HUDEP-2 (cell line): ENCODE measurements around the gene MBOAT2.
A peak's percentile ranks its signal among the peaks of the same experiment; 100 is the strongest.

ENCODE experiments used
- DNase-seq, 76 experiments: peaks; one replicate each; lab custom pipeline; 2025; ENCODE audit not compliant: unreplicated experiment in 76 of 76; lab: John Stamatoyannopoulos, UW

Gene MBOAT2

DNA sequence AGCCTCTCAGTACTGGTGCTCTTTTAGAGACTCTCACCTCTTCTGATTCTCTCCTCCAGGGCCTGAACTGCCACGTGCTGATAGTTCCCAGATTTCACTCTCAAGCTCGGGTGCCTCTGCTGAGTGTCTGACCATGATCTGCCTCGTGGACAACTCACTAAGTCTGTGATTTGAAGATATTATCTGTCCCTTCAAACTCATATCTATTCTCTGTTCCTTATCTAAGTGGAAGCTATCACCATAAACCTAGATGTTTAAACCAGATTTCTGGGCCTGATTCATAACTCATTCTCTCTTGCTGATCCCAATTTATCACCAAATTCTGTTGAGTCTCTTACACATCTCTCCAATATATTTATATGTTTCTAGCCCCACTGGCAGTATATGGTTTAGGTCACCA is 136.1 kb downstream of the MBOAT2 start:
- no peak for DNase-seq

DNA sequence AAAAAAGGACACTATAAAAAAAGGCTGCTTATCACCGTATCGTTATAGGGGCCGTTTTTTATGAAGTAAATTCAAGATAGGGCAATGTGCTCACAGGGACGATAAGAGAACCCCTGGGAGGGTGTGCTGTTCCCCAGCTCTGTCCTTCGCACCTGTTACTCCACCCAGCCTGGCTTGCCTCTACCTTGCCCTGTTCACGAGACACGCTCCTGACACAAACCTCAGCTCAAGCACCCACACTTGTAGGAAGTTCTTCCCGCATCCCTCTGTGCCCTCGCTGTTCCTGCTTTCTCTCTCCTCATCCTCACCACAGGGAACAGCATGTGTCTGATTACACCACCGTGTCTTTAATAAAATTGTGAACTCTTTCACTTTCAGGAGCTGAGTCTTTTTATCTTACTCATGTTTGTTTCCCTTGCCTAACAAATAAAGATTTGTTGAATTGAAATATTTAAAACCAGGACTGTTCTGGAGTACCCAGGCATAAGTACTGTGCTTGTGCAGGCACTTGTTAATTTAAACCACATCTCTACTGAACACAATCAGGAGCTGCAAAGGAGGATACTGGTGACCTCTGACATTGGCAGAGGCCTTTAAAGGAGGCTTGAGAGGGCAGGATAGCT is 140.0 kb downstream of the MBOAT2 start:
- no peak for DNase-seq

DNA sequence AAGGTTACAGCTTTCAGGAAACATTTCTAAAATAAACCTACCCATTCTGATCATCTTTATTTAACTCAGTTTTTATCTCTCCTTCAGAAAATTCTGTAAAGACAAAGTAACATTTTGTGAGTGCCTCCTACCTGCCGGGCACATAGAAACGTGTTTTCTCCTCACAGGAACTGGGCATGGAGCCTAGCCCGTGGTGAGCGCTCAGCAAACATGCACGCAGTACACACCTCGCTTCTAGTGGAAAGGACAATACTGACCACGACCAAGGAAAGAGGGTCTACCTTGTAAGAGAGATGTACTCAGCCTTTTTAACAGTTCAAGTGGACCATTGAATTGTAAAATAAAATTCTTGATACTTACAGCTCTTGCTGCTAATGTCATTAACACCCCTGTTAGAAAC is 141.3 kb downstream of the MBOAT2 start:
- DNase-seq, result no peak

DNA sequence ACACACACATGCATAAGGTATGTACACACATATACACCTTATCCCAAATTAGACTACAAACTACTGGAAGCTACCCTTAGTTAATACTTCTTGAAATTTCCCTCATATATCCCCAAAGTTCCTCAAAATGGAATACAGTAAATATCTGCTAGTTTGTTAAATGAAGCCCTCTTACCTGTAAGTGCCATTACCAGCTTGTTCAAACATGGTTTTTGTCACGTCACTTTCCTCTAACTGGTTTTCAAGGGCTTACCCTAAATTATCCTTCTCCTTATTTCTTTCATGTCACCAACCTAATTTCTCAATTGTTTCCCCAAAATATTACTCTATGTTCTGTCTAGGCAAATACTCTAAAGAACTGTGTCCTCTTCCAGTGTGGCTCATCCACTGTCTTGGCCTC is 141.7 kb downstream of the MBOAT2 start:
- no peak for DNase-seq

DNA sequence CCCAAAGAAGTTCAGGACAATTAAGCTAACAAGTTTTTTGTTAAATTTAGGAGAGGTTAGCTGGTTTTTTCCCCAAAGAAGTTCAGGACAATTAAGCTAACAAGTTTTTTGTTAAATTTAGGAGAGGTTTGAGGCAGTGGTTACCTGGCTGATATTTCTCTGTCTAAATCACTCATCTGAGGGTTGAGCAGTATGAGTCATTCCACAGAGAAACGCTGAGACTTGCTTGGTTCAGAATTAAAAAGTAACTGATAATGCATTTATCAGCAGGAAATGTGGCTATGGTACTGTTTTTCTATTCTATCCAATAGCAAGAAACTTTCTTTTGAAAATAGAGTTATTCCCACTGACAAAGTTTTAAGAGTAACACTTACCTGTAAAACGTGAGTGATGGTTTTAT is 143.2 kb downstream of the MBOAT2 start:
- DNase-seq, result no peak

DNA sequence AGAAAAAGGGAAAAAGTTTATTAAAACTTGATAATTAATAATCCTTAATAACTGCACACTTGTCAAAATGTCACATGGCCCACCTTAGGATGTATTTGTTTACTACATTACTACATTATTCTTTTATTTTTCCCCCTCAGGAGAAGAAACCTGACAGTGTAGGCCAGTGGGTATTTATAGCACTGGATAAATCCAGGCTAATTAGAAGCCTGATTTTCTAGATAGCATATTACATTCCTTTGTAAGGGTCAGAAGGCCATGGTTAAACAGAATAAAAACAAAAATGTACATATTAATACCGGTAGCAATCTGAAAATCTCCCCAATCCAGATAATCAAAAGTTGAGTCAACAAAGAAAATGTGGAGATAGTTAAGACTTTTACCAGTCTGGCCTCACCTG is 144.6 kb downstream of the MBOAT2 start:
- DNase-seq, result no peak

DNA sequence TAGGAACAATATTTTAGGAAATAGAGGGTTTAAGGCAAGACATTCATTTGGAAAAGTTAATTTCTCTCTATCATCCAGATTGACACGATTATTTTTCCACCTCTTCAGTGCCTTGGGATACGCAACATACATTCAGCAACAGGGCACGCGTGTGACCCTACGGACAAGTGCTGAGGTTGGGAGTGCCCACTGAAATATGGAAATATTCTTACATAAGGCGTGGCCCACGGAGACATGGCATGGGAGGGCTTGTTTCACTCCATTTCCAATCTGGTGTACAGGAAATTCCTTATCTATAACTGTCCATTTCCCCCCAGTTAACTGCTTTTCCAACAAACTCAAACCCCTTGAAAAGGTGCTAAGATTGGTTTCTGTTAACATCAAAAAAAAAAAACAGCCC is 145.2 kb downstream of the MBOAT2 start:
- DNase-seq, result no peak

DNA sequence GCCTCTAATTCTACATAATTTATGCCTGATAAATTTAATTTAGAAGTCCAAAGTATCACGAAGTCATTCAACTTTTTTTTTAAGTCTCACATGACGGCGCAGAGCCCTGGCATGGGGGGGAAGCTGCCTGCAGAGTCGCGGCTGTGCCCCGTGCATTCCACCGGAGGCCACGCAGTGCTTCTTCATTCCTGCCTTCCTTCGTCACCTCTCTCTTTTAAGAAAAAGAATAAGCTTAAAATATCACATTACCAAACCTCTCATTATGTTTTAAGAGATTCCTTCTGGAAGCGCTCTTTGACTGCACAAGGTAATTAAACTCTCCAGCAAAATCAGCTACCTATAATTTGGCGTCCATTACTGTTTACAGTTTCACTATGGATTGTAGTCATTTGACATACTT is 145.8 kb downstream of the MBOAT2 start:
- no peak for DNase-seq

DNA sequence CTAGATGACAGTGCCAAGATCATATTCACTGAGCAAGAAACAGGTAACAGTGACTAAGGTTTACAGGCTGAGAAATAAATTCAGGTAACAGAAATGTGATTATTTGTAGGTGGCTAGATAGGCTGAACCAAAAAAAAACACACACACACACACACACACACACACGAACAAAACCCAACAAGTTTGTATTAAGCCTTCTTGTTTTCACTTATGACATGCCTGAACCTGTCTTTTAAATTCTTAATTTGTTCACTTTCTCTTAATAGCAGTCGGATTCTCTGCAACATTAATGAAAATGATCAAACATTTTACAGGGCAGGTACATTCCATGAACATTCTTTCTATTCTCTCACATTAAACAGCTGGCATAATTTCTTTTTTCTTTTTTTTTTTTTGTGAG is 147.3 kb downstream of the MBOAT2 start:
- no peak for DNase-seq

DNA sequence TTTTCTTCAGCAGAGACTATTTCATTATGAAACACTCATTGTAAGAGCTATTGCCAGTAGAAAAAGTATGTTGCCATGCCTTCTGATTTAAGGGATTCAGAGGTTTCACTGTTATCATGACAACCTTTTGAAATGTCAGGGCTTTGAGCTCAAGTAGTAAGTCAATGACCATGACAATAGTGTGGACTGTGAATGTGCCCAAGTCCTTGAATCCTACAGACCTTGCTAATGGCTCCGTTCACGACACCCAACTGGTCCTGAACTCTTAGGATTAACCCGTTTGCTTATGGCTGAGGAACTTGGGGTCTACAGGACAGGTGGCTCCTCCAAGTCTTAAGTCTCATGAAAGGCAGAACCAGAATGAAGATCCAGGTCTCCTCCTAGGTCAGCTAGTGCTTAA is 148.5 kb downstream of the MBOAT2 start:
- no peak for DNase-seq

DNA sequence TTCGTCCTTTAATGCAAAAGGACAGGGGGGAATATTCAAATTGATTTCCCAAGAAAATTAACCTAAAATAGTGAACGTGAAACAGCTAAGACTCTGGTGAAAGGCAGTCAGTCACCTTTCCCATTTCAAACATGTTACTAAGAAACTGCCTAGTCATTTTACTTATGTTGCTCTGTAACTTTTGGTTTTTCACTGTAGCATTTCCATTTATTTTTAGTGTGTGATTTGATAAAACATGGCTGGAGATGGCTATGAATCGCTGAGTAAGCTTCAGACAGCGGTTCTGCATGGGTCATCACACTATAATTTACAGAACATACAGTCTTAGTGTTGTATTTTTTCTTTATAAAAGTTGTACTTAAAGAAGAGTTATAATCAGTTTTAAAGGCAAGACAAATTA is 150.1 kb downstream of the MBOAT2 start:
- no peak for DNase-seq

DNA sequence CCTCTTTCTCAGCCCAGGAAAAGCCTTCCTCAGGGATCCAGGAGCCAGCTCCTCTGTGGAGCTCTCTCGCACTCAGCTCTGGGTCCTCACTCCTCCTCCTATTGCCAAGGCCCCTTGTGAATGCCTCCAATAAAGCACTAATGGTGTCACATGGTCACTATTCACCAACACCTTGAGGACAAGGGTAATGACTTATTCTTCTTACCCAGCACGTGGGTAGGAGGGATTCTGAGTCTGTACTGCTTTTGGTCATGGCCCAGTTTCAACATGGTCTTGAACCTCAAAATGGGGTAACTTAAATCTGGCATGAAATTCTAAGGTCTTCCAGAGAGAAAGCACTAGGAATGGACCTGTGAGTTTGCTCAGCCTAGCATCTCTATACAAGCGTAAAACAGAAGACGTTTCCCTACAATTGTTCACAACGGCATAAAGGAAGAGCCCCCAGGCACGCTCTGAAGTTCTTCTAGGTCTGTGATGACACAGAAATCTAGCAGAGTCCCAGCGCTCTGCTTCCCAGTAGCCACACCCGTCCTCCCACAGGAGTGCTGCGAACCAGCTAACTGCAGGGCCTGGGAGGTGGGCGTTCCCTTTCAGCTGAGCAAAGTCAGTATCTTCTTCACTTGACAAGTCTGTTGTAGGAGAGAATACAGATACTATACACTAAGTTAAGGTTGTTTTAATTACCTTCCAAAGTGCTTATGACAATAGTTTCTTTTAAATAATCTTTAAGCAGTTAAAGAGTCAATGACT is 151.5 kb downstream of the MBOAT2 start:
- DNase-seq, result peak in 16 of 76 experiments; percentile 3 to 30 (median 8)

DNA sequence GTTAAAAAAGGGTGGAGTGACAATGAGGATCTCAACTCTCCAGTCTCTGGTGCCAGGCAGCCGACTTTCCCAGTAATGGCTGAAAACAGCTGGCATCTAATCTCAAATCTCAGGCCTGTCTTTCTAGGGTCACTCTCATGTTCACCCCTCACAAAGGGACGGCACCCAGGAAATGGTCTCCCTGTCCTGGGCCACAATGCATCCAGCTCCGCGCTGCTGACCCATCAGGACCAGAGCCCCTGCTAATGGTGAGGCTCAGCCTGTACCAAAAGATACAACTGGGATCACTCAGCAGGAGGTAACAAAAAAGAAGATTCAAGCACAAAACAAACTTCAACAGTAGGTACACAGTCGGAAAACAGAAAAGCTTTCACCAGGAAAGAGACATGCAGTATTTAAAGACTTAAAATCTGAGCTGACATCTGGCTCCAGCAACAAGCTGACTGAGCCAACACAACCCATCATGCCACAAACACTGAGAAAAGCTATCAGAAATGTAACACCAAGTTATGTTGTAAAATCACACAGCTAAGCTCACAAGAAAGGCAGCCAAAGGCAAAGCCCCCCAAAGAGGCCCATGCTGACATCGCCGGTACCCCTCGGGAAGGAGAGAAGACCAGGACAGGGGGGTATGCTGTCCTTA is 152.5 kb downstream of the MBOAT2 start:
- no peak for DNase-seq

DNA sequence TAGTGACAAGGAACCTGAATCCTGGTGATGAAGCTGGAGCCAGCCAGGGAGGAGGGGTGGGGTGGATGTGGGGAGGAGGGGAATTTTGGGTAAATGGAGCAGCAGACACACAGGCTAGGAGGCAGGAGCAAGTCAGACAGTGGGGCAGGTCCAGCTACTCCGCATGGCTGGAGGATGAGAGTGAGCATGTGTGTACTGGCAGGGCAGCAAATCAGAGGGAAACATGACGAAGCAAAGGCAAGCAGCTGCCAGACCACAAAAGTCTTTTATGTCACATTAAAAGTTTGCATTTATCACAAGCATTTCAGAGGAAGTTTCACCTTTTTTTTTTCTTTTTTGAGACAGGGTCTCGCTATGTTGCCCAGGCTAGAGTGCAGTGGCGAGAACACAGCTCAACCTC is 154.2 kb downstream of the MBOAT2 start:
- DNase-seq, result peak in 1 of 76 experiments; percentile 11

DNA sequence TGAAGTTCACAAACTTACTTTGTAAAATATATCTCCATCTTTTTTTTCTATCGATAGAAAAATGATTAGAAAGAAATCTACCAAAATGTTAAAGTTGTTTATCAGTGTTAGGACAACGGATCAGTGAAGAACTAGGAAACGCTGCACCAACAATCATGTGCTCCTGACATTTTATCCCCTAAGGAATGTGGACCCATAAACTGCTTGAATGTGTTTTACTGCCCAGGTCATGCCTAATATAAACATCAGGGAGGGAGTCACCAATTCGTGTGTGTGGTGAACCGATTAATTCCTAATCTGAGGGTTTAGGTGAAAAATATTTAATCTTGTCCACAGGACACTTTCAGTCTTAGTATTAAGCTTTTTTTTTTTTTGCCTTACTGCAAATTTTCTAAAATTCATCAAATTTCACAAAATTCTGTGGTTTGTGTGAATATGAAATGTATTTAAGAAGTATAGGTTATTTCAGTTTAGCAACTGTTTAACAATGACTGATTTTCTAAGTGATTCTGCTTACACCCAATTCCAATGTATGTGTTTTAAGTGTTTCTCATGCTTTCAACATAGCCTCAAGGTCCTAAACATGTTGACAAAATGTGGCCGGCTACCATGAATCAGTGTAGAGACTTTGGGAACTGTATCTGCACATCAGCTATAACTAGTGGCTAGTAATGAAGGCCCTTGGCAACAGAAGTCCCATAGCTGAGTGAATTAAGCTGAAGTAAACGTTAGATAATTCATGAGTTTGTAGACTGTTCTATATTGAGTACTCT is 155.0 kb downstream of the MBOAT2 start:
- DNase-seq, result no peak

DNA sequence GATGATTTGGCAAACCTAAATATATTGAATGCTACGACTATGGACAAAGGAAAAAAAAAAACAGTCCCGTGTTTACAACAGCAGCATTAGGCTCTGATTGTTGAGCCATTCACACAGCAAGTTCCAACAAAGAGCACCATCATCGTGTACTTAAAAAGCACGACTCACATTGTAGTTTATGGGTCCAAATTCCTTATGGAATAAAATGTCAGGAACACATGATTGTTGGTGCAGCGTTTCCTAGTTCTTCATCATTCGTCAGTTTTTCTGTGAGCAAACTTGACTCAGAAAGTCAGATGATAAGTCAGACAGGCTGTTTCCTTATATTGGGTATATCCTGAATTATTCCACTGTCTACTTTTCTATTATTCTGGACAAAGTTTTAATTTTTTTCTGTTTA is 156.1 kb downstream of the MBOAT2 start:
- no peak for DNase-seq

DNA sequence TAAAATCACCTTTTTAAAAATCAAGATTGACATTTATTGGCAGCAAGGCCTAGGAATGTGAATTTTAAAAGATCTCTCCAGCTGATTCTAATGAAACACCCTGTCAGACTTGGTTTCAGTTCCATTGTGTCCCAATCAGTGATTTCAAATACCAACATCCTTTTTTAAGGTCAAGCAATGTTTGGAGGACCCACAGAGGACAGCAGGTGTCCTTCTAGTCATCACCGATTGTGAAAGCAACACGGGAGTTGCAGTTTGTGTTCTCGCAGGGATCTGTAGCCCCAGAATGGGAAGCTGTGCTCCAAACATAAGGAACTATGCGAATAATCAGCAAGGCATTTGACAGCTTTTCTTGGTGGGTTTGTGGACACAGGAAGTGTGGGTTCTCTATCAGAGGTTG is 161.6 kb downstream of the MBOAT2 start:
- no peak for DNase-seq

DNA sequence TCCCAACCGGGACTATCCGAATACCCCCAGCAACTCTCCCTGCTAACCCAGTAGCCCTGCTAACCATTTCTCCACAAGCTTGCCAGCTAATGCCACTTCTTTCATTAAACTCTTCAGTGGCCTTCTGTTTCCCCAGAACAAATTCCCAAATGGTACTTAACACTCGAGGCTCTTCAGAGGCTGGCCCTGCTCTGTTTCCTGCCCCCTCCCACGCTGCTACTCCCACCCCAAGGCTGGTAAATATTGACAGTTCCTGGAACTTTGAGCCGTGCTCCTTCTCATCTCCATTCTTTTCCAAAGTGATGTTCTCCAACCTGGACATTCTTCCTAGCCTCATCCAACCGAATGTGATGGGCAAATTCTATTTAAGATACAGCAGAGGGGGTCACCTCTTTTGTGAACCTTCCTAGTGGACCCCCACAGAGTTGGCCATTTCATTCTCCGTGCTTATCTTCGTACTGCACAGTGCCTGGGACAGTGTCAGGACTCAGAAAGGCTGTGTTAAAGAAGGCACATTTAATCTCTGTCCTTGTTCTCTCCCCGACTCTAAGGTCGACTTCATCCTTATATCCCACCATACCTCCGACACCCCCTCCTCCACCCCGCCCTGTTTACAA is 162.9 kb downstream of the MBOAT2 start:
- DNase-seq, result no peak

DNA sequence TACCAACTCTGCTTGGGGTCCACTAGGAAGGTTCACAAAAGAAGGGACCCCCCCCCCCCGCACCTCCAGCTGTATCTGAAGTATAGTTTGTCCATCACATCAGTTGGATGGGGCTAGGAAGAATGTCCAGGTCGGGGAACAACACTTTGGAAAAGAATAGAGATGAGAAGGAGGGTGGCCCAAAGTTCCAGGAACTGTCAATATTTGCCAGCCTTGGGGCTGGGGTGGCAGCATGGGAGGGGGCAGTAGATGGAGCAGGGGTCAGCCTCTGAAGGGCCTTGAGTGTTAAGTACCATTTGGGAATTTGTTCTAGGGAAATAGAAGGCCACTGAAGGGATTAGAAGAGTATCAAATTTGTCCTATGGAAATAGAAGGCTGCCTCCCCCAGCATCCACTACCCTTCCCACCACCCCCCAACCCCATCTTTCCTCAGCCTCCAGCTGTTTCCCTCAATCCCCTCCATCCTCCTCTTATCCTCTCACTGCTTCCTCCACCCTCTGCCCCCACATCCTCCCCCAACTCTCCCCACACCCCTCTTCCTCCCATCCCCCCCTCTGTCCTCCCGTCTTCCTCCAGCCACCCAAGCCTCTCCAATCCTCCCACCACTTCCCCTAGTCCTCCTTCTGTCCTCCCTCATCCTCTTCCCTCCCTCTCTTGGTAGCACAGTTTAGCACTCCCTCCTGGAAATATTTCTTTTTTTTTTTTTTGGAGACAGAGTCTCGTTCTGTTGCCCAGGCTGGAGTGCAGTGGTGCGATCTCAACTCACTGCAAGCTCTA is 164.1 kb downstream of the MBOAT2 start:
- DNase-seq, result no peak

DNA sequence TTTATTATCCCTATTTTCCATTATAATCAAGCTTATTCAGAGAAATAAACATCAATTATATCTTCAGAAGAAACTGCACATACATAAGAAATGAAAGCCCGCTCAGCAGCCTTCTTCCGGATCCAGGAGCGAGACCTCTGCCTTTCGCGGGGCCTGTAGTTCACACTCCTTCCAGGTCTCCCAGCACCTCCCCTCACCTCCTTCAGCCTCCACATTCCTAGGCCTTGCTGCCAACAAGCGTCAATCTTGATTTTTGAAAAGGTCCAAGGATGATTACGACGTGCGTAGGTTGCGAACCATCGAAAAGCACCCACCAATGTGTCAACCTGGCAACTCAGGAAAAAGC is 165.7 kb downstream of the MBOAT2 start:
- DNase-seq, result no peak
